Measurements from ENCODE around the gene STAM. TPM values are rescaled to one million over a fixed set of nuclear protein-coding genes. Genes with fewer than 3 reads are reported as not detected.

STAM gene
- total RNA-seq, 1 donor from 2014 or later, result 26.6 TPM

DNA sequence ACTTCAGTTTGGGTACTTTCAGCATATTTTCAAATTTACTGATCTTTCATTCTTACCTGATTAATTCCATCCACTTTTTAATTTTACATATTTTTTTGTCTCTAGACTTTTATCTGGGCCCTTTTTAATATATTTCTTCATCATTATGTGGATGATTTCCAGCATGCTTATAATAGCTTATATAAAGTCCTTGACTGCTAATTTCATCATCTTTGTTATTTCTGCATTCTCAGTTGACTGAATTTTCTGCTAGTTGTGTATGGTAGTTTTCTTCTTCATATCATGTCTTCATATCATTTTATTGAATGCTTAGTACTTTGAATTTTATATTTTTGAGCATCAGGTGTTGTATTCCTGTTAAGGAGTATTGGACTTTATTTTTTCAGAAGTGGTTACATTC lies 39.6 kb downstream of the STAM start:
- H3K9me3 Mint-ChIP-seq (ENCODE audit: unreplicated experiment), result peaks cover 12% of the 10 kb centered on the region
- DNase-seq (ENCODE audit: extremely low spot score, unreplicated experiment), result no peak
- peak overlapping the region; percentile 38 for H3K27ac Mint-ChIP-seq (ENCODE audit: unreplicated experiment)
- TF ChIP-seq, protein P1, sequence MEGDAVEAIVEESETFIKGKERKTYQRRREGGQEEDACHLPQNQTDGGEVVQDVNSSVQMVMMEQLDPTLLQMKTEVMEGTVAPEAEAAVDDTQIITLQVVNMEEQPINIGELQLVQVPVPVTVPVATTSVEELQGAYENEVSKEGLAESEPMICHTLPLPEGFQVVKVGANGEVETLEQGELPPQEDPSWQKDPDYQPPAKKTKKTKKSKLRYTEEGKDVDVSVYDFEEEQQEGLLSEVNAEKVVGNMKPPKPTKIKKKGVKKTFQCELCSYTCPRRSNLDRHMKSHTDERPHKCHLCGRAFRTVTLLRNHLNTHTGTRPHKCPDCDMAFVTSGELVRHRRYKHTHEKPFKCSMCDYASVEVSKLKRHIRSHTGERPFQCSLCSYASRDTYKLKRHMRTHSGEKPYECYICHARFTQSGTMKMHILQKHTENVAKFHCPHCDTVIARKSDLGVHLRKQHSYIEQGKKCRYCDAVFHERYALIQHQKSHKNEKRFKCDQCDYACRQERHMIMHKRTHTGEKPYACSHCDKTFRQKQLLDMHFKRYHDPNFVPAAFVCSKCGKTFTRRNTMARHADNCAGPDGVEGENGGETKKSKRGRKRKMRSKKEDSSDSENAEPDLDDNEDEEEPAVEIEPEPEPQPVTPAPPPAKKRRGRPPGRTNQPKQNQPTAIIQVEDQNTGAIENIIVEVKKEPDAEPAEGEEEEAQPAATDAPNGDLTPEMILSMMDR (IDR thresholded peaks at IDR 0.05), result no peak
- H3K27me3 Mint-ChIP-seq (ENCODE audit: unreplicated experiment), result no peaks in the 10 kb centered on the region
- H3K4me1 Mint-ChIP-seq (ENCODE audit: unreplicated experiment), result peaks cover 23% of the 10 kb centered on the region
- H3K36me3 Mint-ChIP-seq (ENCODE audit: unreplicated experiment), result peaks cover 22% of the 10 kb centered on the region
- H3K4me3 Mint-ChIP-seq (ENCODE audit: unreplicated experiment), result no peak overlapping the region

DNA sequence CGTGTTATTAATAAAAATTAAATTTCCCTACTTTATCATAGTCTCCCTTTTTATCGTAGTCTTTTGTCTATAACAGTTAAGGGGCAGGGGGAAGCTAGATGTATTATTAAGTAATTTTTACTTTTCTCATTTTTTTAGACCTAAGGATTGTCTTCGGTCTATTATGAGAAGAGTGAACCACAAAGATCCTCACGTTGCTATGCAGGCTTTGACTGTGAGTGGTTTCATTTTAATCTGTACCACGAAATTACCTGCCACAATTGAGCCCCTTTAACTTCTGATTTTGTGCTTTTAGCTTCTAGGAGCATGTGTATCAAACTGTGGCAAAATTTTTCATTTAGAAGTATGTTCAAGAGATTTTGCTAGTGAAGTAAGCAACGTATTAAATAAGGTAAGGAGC lies 40.6 kb downstream of the STAM start:
- H3K27me3 Mint-ChIP-seq (ENCODE audit: unreplicated experiment), result no peaks in the 10 kb centered on the region
- peaks cover 23% of the 10 kb centered on the region for H3K4me1 Mint-ChIP-seq (ENCODE audit: unreplicated experiment)
- peaks cover 7% of the 10 kb centered on the region for H3K9me3 Mint-ChIP-seq (ENCODE audit: unreplicated experiment)
- no peak for DNase-seq (ENCODE audit: extremely low spot score, unreplicated experiment)
- H3K27ac Mint-ChIP-seq (ENCODE audit: unreplicated experiment), result no peak overlapping the region
- TF ChIP-seq, protein P1 (IDR thresholded peaks at IDR 0.05), result no peak
- H3K36me3 Mint-ChIP-seq (ENCODE audit: unreplicated experiment), result peaks cover 22% of the 10 kb centered on the region
- no peak overlapping the region for H3K4me3 Mint-ChIP-seq (ENCODE audit: unreplicated experiment)

GRCh38 chr10:17685233-17685840 lies 41.4 kb downstream of the STAM start:
- peaks cover 23% of the 10 kb centered on the region for H3K4me1 Mint-ChIP-seq (ENCODE audit: unreplicated experiment)
- H3K27me3 Mint-ChIP-seq (ENCODE audit: unreplicated experiment), result no peaks in the 10 kb centered on the region
- TF ChIP-seq, protein P1 (IDR thresholded peaks at IDR 0.05), result no peak
- H3K9me3 Mint-ChIP-seq (ENCODE audit: unreplicated experiment), result no peaks in the 10 kb centered on the region
- H3K4me3 Mint-ChIP-seq (ENCODE audit: unreplicated experiment), result no peak overlapping the region
- H3K36me3 Mint-ChIP-seq (ENCODE audit: unreplicated experiment), result peaks cover 23% of the 10 kb centered on the region
- no peak for DNase-seq (ENCODE audit: extremely low spot score, unreplicated experiment)
- H3K27ac Mint-ChIP-seq (ENCODE audit: unreplicated experiment), result no peak overlapping the region

DNA sequence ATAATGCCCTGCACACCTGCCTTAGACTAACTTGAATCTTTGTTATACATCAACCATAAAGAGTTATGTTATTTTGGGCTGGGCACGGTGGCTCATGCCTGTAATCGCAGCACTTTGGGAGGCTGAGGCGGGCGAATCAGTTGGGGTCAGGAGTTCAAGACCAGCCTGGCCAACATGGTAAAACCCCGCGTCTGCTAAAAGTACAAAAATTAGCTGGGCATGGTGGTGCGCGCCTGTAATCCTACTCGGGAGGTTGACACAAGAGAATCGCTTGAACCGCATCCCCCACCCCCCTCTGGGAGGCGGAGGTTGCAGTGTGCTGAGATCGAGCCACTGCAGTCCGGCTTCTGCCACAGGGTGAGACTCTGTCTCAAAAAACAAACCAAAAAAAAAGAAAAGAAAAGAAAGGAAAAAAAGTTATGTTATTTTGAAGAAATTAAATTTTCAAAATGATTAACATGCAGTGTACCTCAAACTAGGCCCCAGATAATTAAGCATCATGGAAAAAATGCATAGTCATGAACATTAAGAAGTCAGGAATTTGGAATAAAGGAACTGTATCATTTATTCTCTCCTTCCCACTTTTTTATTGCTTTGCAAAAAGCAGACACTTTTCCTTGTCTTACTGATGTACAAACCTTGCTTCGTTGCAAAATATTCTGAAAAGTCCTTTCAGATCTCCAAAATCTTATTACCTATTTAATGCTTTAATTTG lies 43.3 kb downstream of the STAM start:
- DNase-seq (ENCODE audit: extremely low spot score, unreplicated experiment), result no peak
- Mint-ChIP-seq H3K4me1 (ENCODE audit: unreplicated experiment) (peaks cover 18% of the 10 kb centered on the region), H3K27me3 (ENCODE audit: unreplicated experiment) (no peaks in the 10 kb centered on the region), H3K36me3 (ENCODE audit: unreplicated experiment) (peaks cover 26% of the 10 kb centered on the region), H3K27ac (ENCODE audit: unreplicated experiment) (no peak overlapping the region), H3K4me3 (ENCODE audit: unreplicated experiment) (no peak overlapping the region), H3K9me3 (ENCODE audit: unreplicated experiment) (no peaks in the 10 kb centered on the region)
- TF ChIP-seq, protein P1 (IDR thresholded peaks at IDR 0.05), result no peak

DNA sequence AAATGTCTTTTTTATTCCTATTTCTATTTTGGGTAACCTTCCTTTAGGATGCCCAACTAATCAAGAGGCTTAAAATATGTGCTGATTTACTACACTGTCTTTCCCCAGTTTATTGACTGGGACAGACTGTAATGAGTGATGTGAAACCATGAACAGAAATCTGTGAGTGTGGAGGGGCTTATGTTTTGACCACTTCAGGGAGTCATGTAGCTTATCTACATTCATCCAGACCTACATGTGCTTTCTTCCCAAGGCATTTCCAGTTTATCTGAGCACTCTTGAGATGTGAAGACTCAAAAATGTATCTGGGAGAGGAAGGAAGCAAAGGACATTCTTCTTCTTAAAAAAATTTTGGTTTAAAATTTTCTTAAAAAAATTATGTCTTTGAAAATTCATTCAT lies 45.2 kb downstream of the STAM start:
- TF ChIP-seq, protein P1 (IDR thresholded peaks at IDR 0.05), result no peak
- DNase-seq (ENCODE audit: extremely low spot score, unreplicated experiment), result no peak
- no peaks in the 10 kb centered on the region for H3K27me3 Mint-ChIP-seq (ENCODE audit: unreplicated experiment)
- H3K27ac Mint-ChIP-seq (ENCODE audit: unreplicated experiment), result no peak overlapping the region
- H3K36me3 Mint-ChIP-seq (ENCODE audit: unreplicated experiment), result peaks cover 33% of the 10 kb centered on the region
- H3K4me1 Mint-ChIP-seq (ENCODE audit: unreplicated experiment), result peaks cover 2% of the 10 kb centered on the region
- no peak overlapping the region for H3K4me3 Mint-ChIP-seq (ENCODE audit: unreplicated experiment)
- no peaks in the 10 kb centered on the region for H3K9me3 Mint-ChIP-seq (ENCODE audit: unreplicated experiment)
